ENCODE data around the gene FBP1. TPM values are rescaled to one million over a fixed set of nuclear protein-coding genes. Genes with fewer than 3 reads are reported as not detected.

The FBP1 gene
- total RNA-seq, 2 donors from 2014 or later, result 3.4 to 3.5 TPM

GRCh38 chr9:94663640-94664039, 24.3 kb upstream of the FBP1 start:
- ATAC-seq (no peak), DNase-seq (no peak)
- intact Hi-C loops (cut with DNase I), result no loop called here

- intact Hi-C loops (cut with DNase I), result no loop called here
- ATAC-seq (no peak), DNase-seq (no peak)
These were observed 23.8 kb upstream of the FBP1 start for GRCh38 chr9:94663140-94663539.

GRCh38 chr9:94657021-94657725, 17.9 kb upstream of the FBP1 start:
- intact Hi-C loops (cut with DNase I), result no loop called here
- ATAC-seq (no peak), DNase-seq (no peak)

- intact Hi-C loops (cut with DNase I), result no loop called here
- ATAC-seq (peak; percentile 55 to 77), DNase-seq (no peak)
These were observed 16.9 kb upstream of the FBP1 start for GRCh38 chr9:94656200-94656599.

GRCh38 chr9:94655739-94656138, 16.4 kb upstream of the FBP1 start:
- DNase-seq, result no peak
- intact Hi-C loops (cut with DNase I), result no loop called here
- ATAC-seq, result no peak

- ATAC-seq, result peak in 1 of 2 donors; percentile 58
- intact Hi-C loops (cut with DNase I), result no loop called here
- no peak for DNase-seq
These were observed 15.0 kb upstream of the FBP1 start for GRCh38 chr9:94654165-94654894.

GRCh38 chr9:94650949-94651348, 11.6 kb upstream of the FBP1 start:
- ATAC-seq (no peak), DNase-seq (no peak)
- intact Hi-C loops (cut with DNase I), result no loop called here

- intact Hi-C loops (cut with DNase I), result no loop called here
These were observed 9.9 kb upstream of the FBP1 start for GRCh38 chr9:94649100-94649819.

GRCh38 chr9:94648185-94648584, 8.9 kb upstream of the FBP1 start:
- DNase-seq, result no peak
- intact Hi-C loops (cut with DNase I), result no loop called here
- no peak for ATAC-seq

More at GRCh38 chr9:94649100-94649819, 9.9 kb upstream of the FBP1 start:
- DNase-seq (no peak), ATAC-seq (peak in 1 of 2 donors; percentile 86)

GRCh38 chr9:94645901-94646300, 6.6 kb upstream of the FBP1 start:
- ATAC-seq, result no peak
- no peak for DNase-seq
- intact Hi-C loops (cut with DNase I), result no loop called here

GRCh38 chr9:94644543-94644942, 5.2 kb upstream of the FBP1 start:
- DNase-seq (no peak), ATAC-seq (peak; percentile 17 to 63)
- intact Hi-C loops (cut with DNase I), result no loop called here

- intact Hi-C loops (cut with DNase I), result no loop called here
- no peak for DNase-seq
- ATAC-seq, result no peak
These were observed 4.4 kb upstream of the FBP1 start for GRCh38 chr9:94643741-94644140.

- intact Hi-C loops (cut with DNase I), result no loop called here
- DNase-seq (no peak), ATAC-seq (no peak)
These were observed 3.9 kb upstream of the FBP1 start for GRCh38 chr9:94643176-94643575.

- ATAC-seq, result no peak
- DNase-seq, result no peak
- intact Hi-C loops (cut with DNase I), result no loop called here
These were observed 3.2 kb upstream of the FBP1 start for GRCh38 chr9:94642501-94642900.

GRCh38 chr9:94639999-94640376, 670 bp upstream of the FBP1 start:
- intact Hi-C loops (cut with DNase I), result no loop called here
- DNase-seq, result no peak
- no peak for ATAC-seq

GRCh38 chr9:94638335-94639060, 820 bp downstream of the FBP1 start:
- intact Hi-C loops (cut with DNase I), result no loop called here
- no peak for DNase-seq
- ATAC-seq, result no peak

- no peak for DNase-seq
- intact Hi-C loops (cut with DNase I), result no loop called here
- ATAC-seq, result peak in 1 of 2 donors; percentile 61
These were observed 6.6 kb downstream of the FBP1 start for GRCh38 chr9:94632737-94633136.

- DNase-seq (no peak), ATAC-seq (peak in 1 of 2 donors; percentile 66)
- intact Hi-C loops (cut with DNase I), result no loop called here
These were observed 7.7 kb downstream of the FBP1 start for GRCh38 chr9:94631599-94631998.

- ATAC-seq (no peak), DNase-seq (no peak)
- intact Hi-C loops (cut with DNase I), result no loop called here
These were observed 8.5 kb downstream of the FBP1 start for GRCh38 chr9:94630833-94631232.

GRCh38 chr9:94630281-94630680, 9.0 kb downstream of the FBP1 start:
- DNase-seq (no peak), ATAC-seq (no peak)
- intact Hi-C loops (cut with DNase I), result no loop called here

Measured in left cardiac atrium (tissue), 4 donors.